ENCODE measurements around the gene SPOP. TPM values are rescaled to one million over a fixed set of nuclear protein-coding genes. Genes with fewer than 3 reads are reported as not detected.

The SPOP gene
- total and polyA plus RNA-seq, 2 of the 4 experiments (the other 2 are of a cell fraction), result 24.9 to 47.5 TPM

DNA sequence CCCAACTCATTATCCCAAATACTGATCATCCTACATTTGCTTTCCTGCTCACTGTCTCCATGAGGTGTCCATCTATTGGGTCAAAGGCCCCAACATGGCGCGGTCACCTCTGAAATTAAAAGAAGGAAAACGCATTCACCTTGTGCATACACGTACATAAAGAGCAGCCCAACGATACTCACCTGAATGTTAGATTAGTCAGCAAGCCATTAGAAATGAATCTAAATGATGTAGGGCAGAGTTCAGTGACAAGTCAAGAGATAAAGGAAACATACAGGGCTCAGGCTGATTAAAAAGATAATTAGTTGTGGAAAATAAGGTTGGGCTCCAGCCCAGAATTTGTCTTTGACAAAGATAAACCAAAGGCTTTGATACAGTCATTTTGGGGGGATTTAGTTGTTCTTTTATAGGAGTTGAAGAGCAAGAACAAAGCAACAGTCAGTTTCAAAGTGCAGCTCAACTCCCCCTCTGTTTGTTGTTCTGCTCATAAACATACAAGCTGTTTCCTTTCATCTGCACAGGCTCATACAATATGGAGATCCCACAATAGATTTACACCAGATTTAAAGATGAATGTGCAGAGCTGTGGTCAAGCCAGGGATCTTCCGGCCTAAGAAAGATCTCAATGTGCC is 81.2 kb downstream of the SPOP start:
- no peak overlapping the region for H2BK120ac ChIP-seq (ENCODE audit: low read depth, low read length)
- H3K4me1 ChIP-seq (ENCODE audit: control insufficient read depth, insufficient read depth, low read length), result peaks cover 6% of the 10 kb centered on the region
- no peak overlapping the region for H2AK5ac ChIP-seq (ENCODE audit: low read depth, low read length)
- peaks cover 24% of the 10 kb centered on the region for H3K36me3 ChIP-seq (ENCODE audit: control insufficient read depth, insufficient read depth, low read length)
- TF ChIP-seq RAD21 (IDR thresholded peaks at IDR 0.05; ENCODE audit: low read length), result no peak
- TF ChIP-seq SMC3 (IDR thresholded peaks at IDR 0.05; ENCODE audit: low read depth, low read length), result no peak
- TF ChIP-seq ELK1 (IDR thresholded peaks at IDR 0.05; ENCODE audit: borderline replicate concordance, low read depth, low read length), result no peak
- TF ChIP-seq MAZ (IDR thresholded peaks at IDR 0.05; ENCODE audit: borderline replicate concordance, low read depth, low read length), result no peak
- no peak for TF ChIP-seq CEBPB (IDR thresholded peaks at IDR 0.05; ENCODE audit: low read depth, low read length)
- H2BK20ac ChIP-seq (ENCODE audit: low read depth, low read length), result no peak overlapping the region
- H2AFZ ChIP-seq (replicated peaks; ENCODE audit: low read length, poor library complexity), result no peak overlapping the region
- BruUV-seq (replicated peaks), result no TSS peak
- ChIA-PET CTCF (interaction anchor here (0.5 to 1.1 kb wide), 2 partner anchors 11 to 96 kb away, joined by 4 read pairs; no protein-coding TSS in a partner anchor), POLR2A (ENCODE audit: unreplicated experiment) (no interaction called here)
- H3K18ac ChIP-seq (ENCODE audit: low read depth, low read length), result no peak overlapping the region
- H4K91ac ChIP-seq (ENCODE audit: insufficient read depth, low read depth, low read length), result no peak overlapping the region
- no peak overlapping the region for H3K4ac ChIP-seq (ENCODE audit: low read depth, low read length)
- H3K79me1 ChIP-seq (ENCODE audit: low read depth in 1 of 2, low read length in 2 of 2), result peaks cover 0 to 11% of the 10 kb centered on the region in 2 experiments; a peak in 1 of 4 replicates
- H3K9ac ChIP-seq (ENCODE audit: low read depth, low read length), result no peak overlapping the region
- H3K27ac ChIP-seq (ENCODE audit: insufficient read depth, low read length), result no peak overlapping the region
- H4K20me1 ChIP-seq (ENCODE audit: insufficient read depth, low read length), result no peaks in the 10 kb centered on the region
- H2AK9ac ChIP-seq (replicated peaks; ENCODE audit: low read depth, low read length, poor library complexity), result no peak overlapping the region
- H3K23ac ChIP-seq (ENCODE audit: low read depth, low read length), result no peak overlapping the region
- 100% methylated on average over 1 of the region's 6 CpGs; no CpG with 5 or more reads in 1 of the 2 experiments for WGBS, 2 experiments (ENCODE audit: extremely low coverage in 2 of 2, insufficient read length in 1 of 2)
- H3K27me3 ChIP-seq (ENCODE audit: control insufficient read depth, insufficient read depth, low read length), result no peaks in the 10 kb centered on the region
- DNase-seq (no peak), ATAC-seq (ENCODE audit: low read depth) (no peak)
- in situ Hi-C loops (cut with MboI; ENCODE audit: low sequenced_read_pairs), result no loop called here
- dilution Hi-C loops (cut with HindIII; ENCODE audit: low sequenced_read_pairs, unreplicated experiment), result no loop called here
- no peak overlapping the region for H3K4me2 ChIP-seq (ENCODE audit: low read depth, low read length)
- no peak overlapping the region for H3K4me3 ChIP-seq (ENCODE audit: insufficient read depth, low read depth, low read length)
- intact Hi-C loops (cut with micrococcal nuclease), result no loop called here
- H4K5ac ChIP-seq (ENCODE audit: low read depth, low read length), result no peak overlapping the region
- no peak overlapping the region for H3K56ac ChIP-seq (ENCODE audit: extremely low read depth, insufficient read depth, low read length)
- no peak overlapping the region for H4K8ac ChIP-seq (ENCODE audit: low read depth in 2 of 2, low read length in 2 of 2)
- no peak overlapping the region for H3K14ac ChIP-seq (replicated peaks; ENCODE audit: low read depth, low read length)
- no peaks in the 10 kb centered on the region for H3K9me3 ChIP-seq (ENCODE audit: control insufficient read depth, insufficient read depth, low read length)
- H2BK15ac ChIP-seq (ENCODE audit: low read depth, low read length), result no peak overlapping the region
- peaks cover 2% of the 10 kb centered on the region; the same call in 1 of the 2 replicates for H3K9me1 ChIP-seq (ENCODE audit: insufficient read depth, low read length)
- H2BK5ac ChIP-seq (ENCODE audit: low read depth, low read length, poor library complexity, severe bottlenecking), result no peak overlapping the region
